Measurements from ENCODE around the gene CTNNA2. TPM values are rescaled to one million over a fixed set of nuclear protein-coding genes. Genes with fewer than 3 reads are reported as not detected.

The CTNNA2 gene
- total and polyA plus RNA-seq, 2 of the 8 experiments (the other 6 are each of a cell fraction or from before 2014, with no cell fraction given), result 3.9 to 9.0 TPM

DNA sequence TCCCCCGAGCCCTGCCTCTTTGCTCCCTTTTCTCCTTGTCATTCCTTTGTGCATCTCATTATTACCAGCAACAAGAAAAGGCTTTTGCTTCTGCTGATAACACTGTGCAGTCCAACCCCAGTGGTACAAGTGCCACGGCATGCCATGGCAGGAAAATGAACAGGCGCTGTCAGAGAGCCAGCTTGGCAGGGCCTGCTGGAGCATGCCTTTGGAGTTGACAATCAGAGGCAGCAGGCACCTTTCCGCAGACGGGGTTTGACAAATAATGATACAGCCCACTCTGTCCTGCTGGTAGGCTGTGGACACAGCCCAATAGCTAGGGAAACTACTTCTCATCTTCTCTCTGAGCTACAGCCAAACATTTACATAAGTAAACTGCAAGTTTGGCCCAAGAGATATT lies 1035.6 kb downstream of the CTNNA2 start:
- Histone ChIP-seq H3K4me3 (ENCODE audit: extremely low read depth in 1 of 4, insufficient read depth in 2 of 4, low read depth in 3 of 4, low read length in 4 of 4) (no peak overlapping the region), H3K27me3 (replicated peaks in 1 of 4; ENCODE audit: control insufficient read depth in 3 of 4, extremely low read depth in 1 of 4, insufficient read depth in 3 of 4, low read length in 3 of 4) (peaks cover 0 to 2% (median 0%) of the 10 kb centered on the region in 4 experiments; a peak in 1 of 7 replicates), H2BK20ac (ENCODE audit: low read length) (no peak overlapping the region), H4K91ac (replicated peaks; ENCODE audit: insufficient read length, low read length) (no peak overlapping the region), H3K14ac (ENCODE audit: insufficient read length) (no peak overlapping the region), H3K79me1 (ENCODE audit: low read depth, low read length) (no peaks in the 10 kb centered on the region), H3K56ac (replicated peaks; ENCODE audit: insufficient read length, low read depth, low read length) (no peak overlapping the region), H2BK5ac (ENCODE audit: low read depth, low read length) (0 out of 2 replicates have a peak overlapping the region, but pooled peaks have one; percentile 28), H2AK5ac (ENCODE audit: low read depth, low read length) (no peak overlapping the region), H3K9me3 (ENCODE audit: insufficient read depth in 2 of 2, low read depth in 1 of 2, low read length in 1 of 2) (no peaks in the 10 kb centered on the region), H3K27ac (ENCODE audit: low read depth, low read length) (no peak overlapping the region), H3K9ac (replicated peaks in 1 of 4; ENCODE audit: extremely low read depth in 1 of 4, low read depth in 3 of 4, low read length in 3 of 4) (no peak overlapping the region), H3K23ac (ENCODE audit: insufficient read length) (no peak overlapping the region), H2BK12ac (ENCODE audit: low read depth, low read length) (peak overlapping the region; percentile 53; the same call in 1 of the 2 replicates), H3K23me2 (ENCODE audit: low read depth, low read length) (no peaks in the 10 kb centered on the region), H3K79me2 (ENCODE audit: control insufficient read depth in 1 of 2, insufficient read depth in 2 of 2, low read length in 2 of 2) (no peaks in the 10 kb centered on the region), H4K8ac (ENCODE audit: extremely low read depth, insufficient read depth, low read length) (no peak overlapping the region), H3K36me3 (ENCODE audit: control insufficient read depth in 2 of 4, insufficient read depth in 4 of 4, low read length in 3 of 4) (no peaks in the 10 kb centered on the region), H3K18ac (ENCODE audit: extremely low read depth, low read length) (0 out of 2 replicates have a peak overlapping the region, but pooled peaks have one; percentile 40), H3K4me1 (replicated peaks in 1 of 4; ENCODE audit: control insufficient read depth in 3 of 4, insufficient read depth in 4 of 4, low read length in 3 of 4) (peaks cover 0 to 12% (median 9%) of the 10 kb centered on the region in 4 experiments; a peak in 4 of 7 replicates), H3K4ac (replicated peaks; ENCODE audit: insufficient read length, low read depth, low read length) (no peak overlapping the region), H2BK120ac (replicated peaks; ENCODE audit: low read depth, low read length) (no peak overlapping the region), H2AFZ (ENCODE audit: low read length) (no peak overlapping the region), H4K5ac (ENCODE audit: insufficient read length, low read depth, low read length) (no peak overlapping the region), H4K20me1 (replicated peaks in 1 of 2; ENCODE audit: control insufficient read depth in 1 of 2, insufficient read depth in 2 of 2, low read length in 2 of 2) (no peaks in the 10 kb centered on the region), H2BK15ac (ENCODE audit: low read length) (no peak overlapping the region; the same call in 1 of the 2 replicates), H3K4me2 (ENCODE audit: insufficient read depth in 1 of 2, low read depth in 2 of 2, low read length in 2 of 2) (no peak overlapping the region; a peak in 1 of 4 replicates)
- 87% methylated on average over 5 of the region's 5 CpGs; no CpG with 5 or more reads in 1 of the 2 experiments for WGBS, 2 experiments (ENCODE audit: extremely low coverage in 1 of 2, insufficient coverage in 1 of 2, insufficient read length in 1 of 2, insufficient replicate concordance in 2 of 2, low coverage in 1 of 2, low lambda C conversion rate in 2 of 2, missing lambda C conversion rate in 1 of 2)
- CTCF ChIA-PET (ENCODE audit: partially characterized antibody), result interaction anchor here (0.6 kb wide), 1 partner anchor 10 kb away, joined by 3 read pairs; no protein-coding TSS in a partner anchor
- no peak for FAIRE-seq
- no peak for DNase-seq (ENCODE audit: low read depth in 1 of 2, low spot score in 2 of 2)
- POLR2A ChIA-PET (ENCODE audit: partially characterized antibody), result no interaction called here
- no peak for TF ChIP-seq EP300 (IDR thresholded peaks at IDR 0.05; ENCODE audit: borderline replicate concordance in 1 of 2, low read depth in 2 of 2, low read length in 2 of 2)
- TF ChIP-seq CEBPB (IDR thresholded peaks at IDR 0.05; ENCODE audit: low read depth, low read length), result no peak
- no peak for TF ChIP-seq TCF12 (IDR thresholded peaks at IDR 0.05; ENCODE audit: low read depth, low read length)
- TF ChIP-seq POLR2A (IDR thresholded peaks at IDR 0.05; ENCODE audit: control extremely low read depth in 1 of 2, low read depth in 2 of 2, low read length in 2 of 2), result no peak
- TF ChIP-seq, protein P1, sequence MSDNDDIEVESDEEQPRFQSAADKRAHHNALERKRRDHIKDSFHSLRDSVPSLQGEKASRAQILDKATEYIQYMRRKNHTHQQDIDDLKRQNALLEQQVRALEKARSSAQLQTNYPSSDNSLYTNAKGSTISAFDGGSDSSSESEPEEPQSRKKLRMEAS (IDR thresholded peaks at IDR 0.05), result no peak
- no peak for TF ChIP-seq KDM4A (IDR thresholded peaks at IDR 0.05; ENCODE audit: low read depth, low read length, severe bottlenecking)

Data from H1 (cell line).